Measurements from ENCODE around the gene TTLL13. TPM values are rescaled to one million over a fixed set of nuclear protein-coding genes. Genes with fewer than 3 reads are reported as not detected.

Gene TTLL13
- total and polyA plus RNA-seq, 2 of the 4 experiments (the other 2 are of a cell fraction): 0.10 TPM; not detected in 1

- Histone ChIP-seq H4K91ac (ENCODE audit: insufficient read depth, low read depth, low read length) (peak overlapping the region; percentile 61; the same call in 1 of the 2 replicates), H3K36me3 (ENCODE audit: control insufficient read depth, insufficient read depth, low read length) (peaks cover 7% of the 10 kb centered on the region), H3K9ac (ENCODE audit: low read depth, low read length) (peak overlapping the region; percentile 15; the same call in 1 of the 2 replicates), H3K14ac (replicated peaks; ENCODE audit: low read depth, low read length) (peak overlapping the region; percentile 90), H3K9me1 (ENCODE audit: insufficient read depth, low read length) (peaks cover 5% of the 10 kb centered on the region), H2AK9ac (replicated peaks; ENCODE audit: low read depth, low read length, poor library complexity) (peak overlapping the region; percentile 94), H3K4ac (ENCODE audit: low read depth, low read length) (peak overlapping the region; percentile 78), H4K5ac (ENCODE audit: low read depth, low read length) (peak overlapping the region; percentile 71; the same call in 1 of the 2 replicates), H2BK120ac (ENCODE audit: low read depth, low read length) (peak overlapping the region; percentile 63), H4K8ac (ENCODE audit: low read depth in 2 of 2, low read length in 2 of 2) (peak overlapping the region; percentile 36 to 85; a peak in 3 of 4 replicates), H4K20me1 (ENCODE audit: insufficient read depth, low read length) (no peaks in the 10 kb centered on the region; the same call in 1 of the 2 replicates), H3K27ac (ENCODE audit: insufficient read depth, low read length) (peak overlapping the region; percentile 20; the same call in 1 of the 2 replicates), H3K56ac (ENCODE audit: extremely low read depth, insufficient read depth, low read length) (no peak overlapping the region), H3K4me1 (ENCODE audit: control insufficient read depth, insufficient read depth, low read length) (peaks cover 6% of the 10 kb centered on the region), H2BK20ac (ENCODE audit: low read depth, low read length) (no peak overlapping the region), H3K4me2 (ENCODE audit: low read depth, low read length) (peak overlapping the region; percentile 23; the same call in 1 of the 2 replicates), H3K27me3 (ENCODE audit: control insufficient read depth, insufficient read depth, low read length) (no peaks in the 10 kb centered on the region), H3K9me3 (ENCODE audit: control insufficient read depth, insufficient read depth, low read length) (no peaks in the 10 kb centered on the region), H3K23ac (ENCODE audit: low read depth, low read length) (0 out of 2 replicates have a peak overlapping the region, but pooled peaks have one; percentile 63), H3K4me3 (ENCODE audit: insufficient read depth, low read depth, low read length) (no peak overlapping the region), H3K79me1 (ENCODE audit: low read depth in 1 of 2, low read length in 2 of 2) (peaks cover 18 to 44% of the 10 kb centered on the region in 2 experiments), H2BK5ac (ENCODE audit: low read depth, low read length, poor library complexity, severe bottlenecking) (peak overlapping the region; percentile 69), H2AFZ (replicated peaks; ENCODE audit: low read length, poor library complexity) (peak overlapping the region; percentile 82), H2BK15ac (ENCODE audit: low read depth, low read length) (0 out of 3 replicates have a peak overlapping the region, but pooled peaks have one; percentile 64), H3K18ac (ENCODE audit: low read depth, low read length) (peak overlapping the region; percentile 34; the same call in 1 of the 2 replicates), H2AK5ac (ENCODE audit: low read depth, low read length) (peak overlapping the region; percentile 85)
- POLR2A ChIA-PET (ENCODE audit: unreplicated experiment): interaction anchor here (0.5 kb wide), 1 partner anchor 11 kb away, joined by 12 read pairs; no protein-coding TSS in a partner anchor
- dilution Hi-C loops (cut with HindIII; ENCODE audit: low sequenced_read_pairs, unreplicated experiment): no loop called here
- WGBS, 2 experiments (ENCODE audit: extremely low coverage in 2 of 2, insufficient read length in 1 of 2): 80% methylated on average over 1 of the region's 13 CpGs; no CpG with 5 or more reads in 1 of the 2 experiments
- intact Hi-C loops (cut with micrococcal nuclease): loop anchor here (2.0 kb wide), 1 partner anchor 105 kb away; no protein-coding TSS in a partner anchor
- BruUV-seq (replicated peaks): no TSS peak
- CTCF ChIA-PET: interaction anchor here (1.0 kb wide), 1 partner anchor 10 kb away, joined by 4 read pairs; no protein-coding TSS in a partner anchor
- in situ Hi-C loops (cut with MboI; ENCODE audit: low sequenced_read_pairs): no loop called here
- peak; percentile 86 for ATAC-seq (ENCODE audit: low read depth)
- TF ChIP-seq CHD1 (IDR thresholded peaks at IDR 0.05; ENCODE audit: low read depth, low read length) (no peak), SMC3 (IDR thresholded peaks at IDR 0.05; ENCODE audit: low read depth, low read length) (no peak), FOS (IDR thresholded peaks at IDR 0.05; ENCODE audit: low read depth, low read length) (0 out of 2 replicates have a peak, but pooled peaks have one; percentile 13)
- DNase-seq: peak; percentile 67
Observed at GRCh38 chr15:90211440-90212143, 37.8 kb upstream of the TTLL13 start.

Measured in IMR-90 (cell line).